ENCODE data around the gene PLN.

DNA sequence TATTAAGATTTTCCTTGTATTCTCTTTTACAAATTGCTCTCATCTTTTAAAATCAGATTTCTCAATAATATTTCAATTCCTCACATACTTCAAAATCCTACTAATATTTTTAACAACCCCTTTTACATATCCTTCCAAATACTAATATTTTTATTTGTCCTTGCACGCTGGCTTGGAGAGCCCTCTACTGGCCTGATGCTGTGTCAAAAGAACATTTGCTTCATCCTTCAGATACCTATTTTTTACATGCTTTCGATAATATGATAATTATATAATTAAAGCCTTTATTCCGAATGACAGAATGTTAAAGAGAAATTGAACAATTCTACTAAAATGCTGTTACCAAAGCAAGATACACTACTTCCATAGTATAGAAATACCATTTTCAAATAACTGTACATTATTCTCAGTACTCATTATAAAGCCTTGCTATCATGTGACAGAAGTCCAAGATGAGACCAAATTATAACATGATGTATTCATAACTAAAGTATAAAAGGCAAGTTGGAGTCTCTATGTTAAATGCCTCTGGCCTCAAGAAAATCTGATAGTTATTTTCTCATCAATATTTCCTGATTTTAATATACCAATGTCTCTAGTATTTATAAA lies 39.0 kb upstream of the PLN start:
- TF ChIP-seq, protein P1, sequence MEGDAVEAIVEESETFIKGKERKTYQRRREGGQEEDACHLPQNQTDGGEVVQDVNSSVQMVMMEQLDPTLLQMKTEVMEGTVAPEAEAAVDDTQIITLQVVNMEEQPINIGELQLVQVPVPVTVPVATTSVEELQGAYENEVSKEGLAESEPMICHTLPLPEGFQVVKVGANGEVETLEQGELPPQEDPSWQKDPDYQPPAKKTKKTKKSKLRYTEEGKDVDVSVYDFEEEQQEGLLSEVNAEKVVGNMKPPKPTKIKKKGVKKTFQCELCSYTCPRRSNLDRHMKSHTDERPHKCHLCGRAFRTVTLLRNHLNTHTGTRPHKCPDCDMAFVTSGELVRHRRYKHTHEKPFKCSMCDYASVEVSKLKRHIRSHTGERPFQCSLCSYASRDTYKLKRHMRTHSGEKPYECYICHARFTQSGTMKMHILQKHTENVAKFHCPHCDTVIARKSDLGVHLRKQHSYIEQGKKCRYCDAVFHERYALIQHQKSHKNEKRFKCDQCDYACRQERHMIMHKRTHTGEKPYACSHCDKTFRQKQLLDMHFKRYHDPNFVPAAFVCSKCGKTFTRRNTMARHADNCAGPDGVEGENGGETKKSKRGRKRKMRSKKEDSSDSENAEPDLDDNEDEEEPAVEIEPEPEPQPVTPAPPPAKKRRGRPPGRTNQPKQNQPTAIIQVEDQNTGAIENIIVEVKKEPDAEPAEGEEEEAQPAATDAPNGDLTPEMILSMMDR (IDR thresholded peaks at IDR 0.05) = peak; percentile 34 to 65 (median 54)
- no peak for TF ChIP-seq POLR2A (IDR thresholded peaks at IDR 0.05)
